Brain microvascular endothelial cell (primary cell): ENCODE data around the gene EPHA3.
A peak's percentile ranks its signal among the peaks of the same experiment; 100 is the strongest.

Source experiments
- DNase-seq: peaks from one replicate; pipeline ENCODE4 v3.0.0-alpha.2; 2020
- H3K27ac ChIP-seq: fragments of 250-450 bp; sonication (Bioruptor Pico); 2 replicates; pipeline ENCODE4 v1.5.1; 2020; ENCODE audit warnings: mild to moderate bottlenecking, moderate library complexity
- H3K27me3 ChIP-seq: fragments of 250-450 bp; sonication (Bioruptor Pico); replicated peaks from 2 replicates; pipeline ENCODE4 v1.5.1; 2020; ENCODE audit warnings: mild to moderate bottlenecking
- H3K36me3 ChIP-seq: fragments of 250-450 bp; sonication (Bioruptor Pico); replicated peaks from 2 replicates; pipeline ENCODE4 v1.5.1; 2020; ENCODE audit warnings: mild to moderate bottlenecking
- H3K4me3 ChIP-seq: 2 replicates; pipeline ENCODE4 v1.5.1; 2011; ENCODE audit warnings: low read depth, mild to moderate bottlenecking, control low read depth, low read length, moderate library complexity
- in situ Hi-C: cut with HindIII; loops from 2 replicates; pipeline ENCODE4 v1.10.0; 2017; ENCODE audit warnings: low sequenced_read_pairs, low pct_ligation_motif_present
- TF ChIP-seq, protein P1 (sequence below): IDR thresholded peaks from 2 replicates; pipeline ENCODE4 v1.5.1; 2011; ENCODE audit warnings: low read depth, mild to moderate bottlenecking, moderate library complexity, low read length, control low read depth, inconsistent platforms; ENCODE audit errors: missing control alignments

The EPHA3 gene

DNA sequence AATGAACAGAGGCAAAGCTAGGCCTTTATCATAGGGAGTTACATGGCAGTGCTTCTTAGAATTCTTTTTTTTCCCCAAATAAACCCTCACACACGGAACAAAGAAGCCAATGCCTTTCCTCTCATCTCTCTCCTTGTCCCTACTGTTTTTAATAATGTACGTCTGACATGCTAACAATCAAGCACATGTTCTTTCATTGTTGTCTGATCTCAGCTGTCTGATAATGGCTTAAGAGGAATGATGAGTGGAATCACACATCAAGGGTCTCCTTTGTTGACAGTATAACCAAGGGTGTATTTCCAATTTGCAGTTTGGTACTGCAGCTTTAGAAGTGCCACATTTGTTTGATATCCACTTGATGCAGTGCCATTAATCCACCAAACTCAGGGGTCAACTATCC is 34.8 kb upstream of the EPHA3 start:
- no peak for DNase-seq
- no peaks in the 10 kb centered on the region for H3K27me3 ChIP-seq
- H3K4me3 ChIP-seq: no peak overlapping the region
- in situ Hi-C loops: no loop called here
- no peaks in the 10 kb centered on the region for H3K36me3 ChIP-seq
- H3K27ac ChIP-seq: no peak overlapping the region
- TF ChIP-seq, protein P1, sequence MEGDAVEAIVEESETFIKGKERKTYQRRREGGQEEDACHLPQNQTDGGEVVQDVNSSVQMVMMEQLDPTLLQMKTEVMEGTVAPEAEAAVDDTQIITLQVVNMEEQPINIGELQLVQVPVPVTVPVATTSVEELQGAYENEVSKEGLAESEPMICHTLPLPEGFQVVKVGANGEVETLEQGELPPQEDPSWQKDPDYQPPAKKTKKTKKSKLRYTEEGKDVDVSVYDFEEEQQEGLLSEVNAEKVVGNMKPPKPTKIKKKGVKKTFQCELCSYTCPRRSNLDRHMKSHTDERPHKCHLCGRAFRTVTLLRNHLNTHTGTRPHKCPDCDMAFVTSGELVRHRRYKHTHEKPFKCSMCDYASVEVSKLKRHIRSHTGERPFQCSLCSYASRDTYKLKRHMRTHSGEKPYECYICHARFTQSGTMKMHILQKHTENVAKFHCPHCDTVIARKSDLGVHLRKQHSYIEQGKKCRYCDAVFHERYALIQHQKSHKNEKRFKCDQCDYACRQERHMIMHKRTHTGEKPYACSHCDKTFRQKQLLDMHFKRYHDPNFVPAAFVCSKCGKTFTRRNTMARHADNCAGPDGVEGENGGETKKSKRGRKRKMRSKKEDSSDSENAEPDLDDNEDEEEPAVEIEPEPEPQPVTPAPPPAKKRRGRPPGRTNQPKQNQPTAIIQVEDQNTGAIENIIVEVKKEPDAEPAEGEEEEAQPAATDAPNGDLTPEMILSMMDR: no peak

DNA sequence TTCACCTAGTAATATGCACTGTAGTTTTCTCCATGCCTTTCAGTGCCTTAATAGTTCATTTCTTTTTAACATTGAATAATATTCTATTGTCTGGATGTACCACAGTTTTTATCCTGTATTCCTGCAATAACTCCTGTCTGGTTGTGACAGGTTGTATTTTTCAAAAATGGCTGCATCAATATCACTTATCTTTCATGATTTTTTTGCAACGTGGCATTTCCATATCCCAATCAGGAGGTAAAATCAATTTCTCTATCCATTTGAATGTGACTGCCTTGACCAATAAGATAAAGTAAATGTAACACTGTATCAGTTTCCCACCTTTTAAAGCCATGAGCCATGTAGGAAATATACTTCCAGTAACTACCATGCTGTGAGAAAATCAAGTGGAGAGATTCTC is 27.5 kb upstream of the EPHA3 start:
- no peaks in the 10 kb centered on the region for H3K27me3 ChIP-seq
- no peak for DNase-seq
- in situ Hi-C loops: no loop called here
- H3K36me3 ChIP-seq: no peaks in the 10 kb centered on the region
- H3K4me3 ChIP-seq: no peak overlapping the region
- no peak overlapping the region for H3K27ac ChIP-seq
- TF ChIP-seq, protein P1: no peak

DNA sequence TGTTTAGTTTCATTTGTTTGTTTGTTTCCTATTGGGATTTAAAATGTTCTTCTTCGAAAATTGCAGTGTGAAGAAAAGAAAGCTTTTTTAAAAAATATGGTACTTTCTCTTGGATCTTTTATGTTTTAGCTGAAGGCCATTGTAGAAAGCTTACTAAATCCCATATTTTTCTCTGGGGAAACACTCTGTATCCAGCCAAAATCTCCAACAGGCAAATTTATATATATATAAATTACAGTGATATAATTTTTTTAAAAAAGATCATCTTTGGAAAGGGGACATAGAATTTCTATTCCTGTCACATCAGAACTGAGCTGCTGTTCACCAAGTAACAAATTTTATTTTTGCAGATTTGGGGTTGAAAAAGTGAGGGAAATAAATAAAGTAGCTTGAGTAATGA is 19.6 kb upstream of the EPHA3 start:
- TF ChIP-seq, protein P1: no peak
- DNase-seq: no peak
- in situ Hi-C loops: no loop called here

DNA sequence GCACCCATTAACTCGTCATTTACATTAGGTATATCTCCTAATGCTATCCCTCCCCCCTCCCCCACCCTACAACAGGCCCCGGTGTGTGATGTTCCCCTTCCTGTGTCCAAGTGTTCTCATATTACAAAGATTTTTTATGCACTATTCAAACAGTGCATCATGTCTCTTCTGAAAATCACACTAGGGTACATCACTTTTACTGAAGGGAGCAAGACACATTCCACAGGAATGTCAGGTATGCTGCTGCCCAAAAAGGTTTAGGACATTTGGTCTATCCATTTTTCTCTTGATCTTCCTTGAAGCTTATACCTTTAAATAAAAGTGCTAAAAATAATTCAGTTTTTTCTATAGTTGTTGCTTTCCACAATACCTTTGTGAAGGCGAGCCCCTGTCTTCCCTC is 9.2 kb upstream of the EPHA3 start:
- TF ChIP-seq, protein P1: no peak
- H3K4me3 ChIP-seq: no peak overlapping the region
- DNase-seq: no peak
- H3K36me3 ChIP-seq: no peaks in the 10 kb centered on the region
- in situ Hi-C loops: no loop called here
- H3K27me3 ChIP-seq: no peaks in the 10 kb centered on the region
- no peak overlapping the region for H3K27ac ChIP-seq

More for the DNA sequence above, 19.6 kb upstream of the EPHA3 start:
- H3K4me3 ChIP-seq: no peak overlapping the region
- H3K27me3 ChIP-seq: no peaks in the 10 kb centered on the region
- no peak overlapping the region for H3K27ac ChIP-seq
- no peaks in the 10 kb centered on the region for H3K36me3 ChIP-seq

DNA sequence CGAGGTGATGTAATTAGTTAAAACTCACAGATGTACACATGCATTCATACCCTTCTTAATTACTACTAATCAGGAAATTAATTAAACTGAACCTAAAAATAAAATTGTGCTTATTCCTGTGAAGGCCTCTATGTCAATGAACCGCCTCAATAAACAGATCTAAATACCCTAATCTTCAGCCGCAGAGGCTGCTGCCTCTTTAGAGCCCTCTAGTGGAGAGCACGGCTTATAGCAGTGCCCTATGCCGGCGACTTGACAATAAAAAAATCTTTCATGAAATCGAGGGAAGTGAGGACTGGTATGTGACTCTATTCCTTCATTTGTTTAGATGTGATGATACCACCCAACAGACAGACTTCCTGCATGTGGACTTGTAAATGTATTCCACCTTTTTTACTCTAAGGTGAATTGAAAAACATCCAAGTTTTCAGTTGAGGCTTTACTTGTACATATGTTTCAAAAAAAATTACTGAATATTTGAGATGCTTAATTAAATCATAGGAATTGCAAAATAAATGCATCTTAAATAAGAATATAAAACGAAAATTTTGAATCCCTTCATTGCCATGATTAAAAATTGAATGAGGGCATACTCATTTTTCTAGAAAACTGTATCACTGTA is 8.3 kb upstream of the EPHA3 start:
- TF ChIP-seq, protein P1: peak; percentile 99
- DNase-seq: peak; percentile 51
- in situ Hi-C loops: no loop called here

DNA sequence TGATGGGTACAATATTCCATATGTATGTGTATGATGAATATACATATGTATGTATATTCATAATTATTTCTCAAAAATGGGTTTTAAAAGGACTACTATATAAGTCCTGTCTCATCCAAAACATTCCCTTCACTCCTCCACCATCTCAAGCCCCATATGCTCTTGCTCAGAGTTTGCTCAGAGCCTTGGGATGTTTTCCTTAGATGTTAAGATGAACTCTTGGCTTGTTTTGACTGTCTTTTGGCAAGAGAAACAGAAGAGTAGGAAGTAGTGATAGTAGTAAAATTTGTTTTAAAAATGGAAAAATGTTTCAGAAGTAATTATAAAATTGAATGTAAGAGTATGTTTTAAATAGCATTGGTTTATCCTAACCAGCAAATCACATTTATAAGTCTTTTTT is 6.2 kb upstream of the EPHA3 start:
- TF ChIP-seq, protein P1: no peak
- no peak for DNase-seq
- in situ Hi-C loops: no loop called here
- Histone ChIP-seq H3K27me3 (no peaks in the 10 kb centered on the region), H3K36me3 (no peaks in the 10 kb centered on the region), H3K4me3 (no peak overlapping the region), H3K27ac (no peak overlapping the region)

More for the DNA sequence above, 8.3 kb upstream of the EPHA3 start:
- Histone ChIP-seq H3K36me3 (no peaks in the 10 kb centered on the region), H3K4me3 (no peak overlapping the region), H3K27ac (no peak overlapping the region), H3K27me3 (no peaks in the 10 kb centered on the region)
